ENCODE results near the gene SLC17A3. TPM values are rescaled to one million over a fixed set of nuclear protein-coding genes. Genes with fewer than 3 reads are reported as not detected.

SLC17A3 gene
- total and polyA plus RNA-seq, 2 experiments from 2014 or later: 0.23 to 0.57 TPM

DNA sequence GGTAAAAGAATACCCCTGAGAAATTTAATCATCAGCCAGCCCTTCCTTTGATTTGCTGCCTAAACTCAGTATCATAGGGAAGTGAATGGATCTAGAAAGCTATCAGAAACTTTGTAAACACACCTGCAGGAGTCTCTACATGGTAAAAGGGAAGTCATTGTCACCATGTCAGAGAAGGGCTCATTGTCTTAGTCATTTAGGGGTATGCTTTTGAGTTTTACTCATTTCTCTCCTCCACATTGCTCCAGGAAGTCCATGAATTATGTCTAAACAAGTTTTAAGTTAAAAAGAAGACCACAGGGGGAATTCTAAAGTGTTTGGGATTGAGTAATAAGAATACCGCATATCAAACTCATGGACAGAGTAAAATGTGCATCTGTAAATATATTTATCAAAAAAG is 44.7 kb downstream of the SLC17A3 start:
- H3K36me3 ChIP-seq (replicated peaks; ENCODE audit: insufficient read depth, low read depth): no peaks in the 10 kb centered on the region
- 100% methylated on average over 1 of the region's 1 CpG for WGBS (ENCODE audit: low lambda C conversion rate, missing lambda C conversion rate)
- peaks cover 9% of the 10 kb centered on the region for H3K4me1 ChIP-seq (ENCODE audit: insufficient read depth)
- no peaks in the 10 kb centered on the region for H3K27me3 ChIP-seq
- no peak overlapping the region for H3K4me3 ChIP-seq
- H3K9me2 ChIP-seq (replicated peaks; ENCODE audit: insufficient read depth): no peaks in the 10 kb centered on the region
- DNase-seq (ENCODE audit: low spot score): no peak
- H3K27ac ChIP-seq: no peak overlapping the region
- H4K20me1 ChIP-seq (ENCODE audit: insufficient read depth, poor library complexity, severe bottlenecking): no peaks in the 10 kb centered on the region
- no peaks in the 10 kb centered on the region for H3K9me3 ChIP-seq (ENCODE audit: low read depth)
- TF ChIP-seq EZH2phosphoT487 (IDR thresholded peaks at IDR 0.05; ENCODE audit: low read depth, severe bottlenecking, unreplicated experiment) (no peak), EZH2 (IDR thresholded peaks at IDR 0.05; ENCODE audit: borderline replicate concordance) (no peak)
- TF ChIP-seq, protein P1, sequence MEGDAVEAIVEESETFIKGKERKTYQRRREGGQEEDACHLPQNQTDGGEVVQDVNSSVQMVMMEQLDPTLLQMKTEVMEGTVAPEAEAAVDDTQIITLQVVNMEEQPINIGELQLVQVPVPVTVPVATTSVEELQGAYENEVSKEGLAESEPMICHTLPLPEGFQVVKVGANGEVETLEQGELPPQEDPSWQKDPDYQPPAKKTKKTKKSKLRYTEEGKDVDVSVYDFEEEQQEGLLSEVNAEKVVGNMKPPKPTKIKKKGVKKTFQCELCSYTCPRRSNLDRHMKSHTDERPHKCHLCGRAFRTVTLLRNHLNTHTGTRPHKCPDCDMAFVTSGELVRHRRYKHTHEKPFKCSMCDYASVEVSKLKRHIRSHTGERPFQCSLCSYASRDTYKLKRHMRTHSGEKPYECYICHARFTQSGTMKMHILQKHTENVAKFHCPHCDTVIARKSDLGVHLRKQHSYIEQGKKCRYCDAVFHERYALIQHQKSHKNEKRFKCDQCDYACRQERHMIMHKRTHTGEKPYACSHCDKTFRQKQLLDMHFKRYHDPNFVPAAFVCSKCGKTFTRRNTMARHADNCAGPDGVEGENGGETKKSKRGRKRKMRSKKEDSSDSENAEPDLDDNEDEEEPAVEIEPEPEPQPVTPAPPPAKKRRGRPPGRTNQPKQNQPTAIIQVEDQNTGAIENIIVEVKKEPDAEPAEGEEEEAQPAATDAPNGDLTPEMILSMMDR (IDR thresholded peaks at IDR 0.05; ENCODE audit: poor library complexity): no peak
- H3K4me2 ChIP-seq: no peak overlapping the region
- no peaks in the 10 kb centered on the region for H3K79me2 ChIP-seq
- no peak overlapping the region for H2AFZ ChIP-seq

DNA sequence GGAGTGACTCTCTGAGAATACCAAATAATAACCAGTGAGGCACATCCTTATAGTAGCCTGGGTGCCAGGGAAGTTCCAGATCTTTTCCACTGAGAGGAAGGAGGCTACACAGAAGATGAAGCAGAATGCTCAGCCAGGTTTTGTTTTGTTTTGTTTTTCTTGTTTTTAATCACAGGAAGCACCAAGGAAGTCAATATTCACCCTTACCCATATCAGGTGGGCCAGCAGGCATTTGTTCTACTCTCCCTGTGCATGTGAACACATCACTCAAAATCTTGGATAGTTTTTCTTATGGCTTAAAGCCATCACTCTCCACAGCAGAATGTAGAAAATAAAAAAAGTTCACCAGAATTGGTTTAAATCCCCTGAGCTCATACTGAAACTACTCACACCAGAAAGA is 52.7 kb downstream of the SLC17A3 start:
- Histone ChIP-seq H3K9me2 (replicated peaks; ENCODE audit: insufficient read depth) (no peaks in the 10 kb centered on the region), H2AFZ (no peak overlapping the region), H3K79me2 (no peaks in the 10 kb centered on the region), H3K36me3 (replicated peaks; ENCODE audit: insufficient read depth, low read depth) (no peaks in the 10 kb centered on the region), H3K4me2 (no peak overlapping the region), H3K27me3 (no peaks in the 10 kb centered on the region), H4K20me1 (ENCODE audit: insufficient read depth, poor library complexity, severe bottlenecking) (no peaks in the 10 kb centered on the region), H3K9me3 (ENCODE audit: low read depth) (no peaks in the 10 kb centered on the region), H3K4me1 (ENCODE audit: insufficient read depth) (no peaks in the 10 kb centered on the region), H3K4me3 (no peak overlapping the region), H3K27ac (no peak overlapping the region)
- no peak for DNase-seq (ENCODE audit: low spot score)
- TF ChIP-seq, protein P1 (IDR thresholded peaks at IDR 0.05; ENCODE audit: poor library complexity): no peak
- no peak for TF ChIP-seq EZH2 (IDR thresholded peaks at IDR 0.05; ENCODE audit: borderline replicate concordance)
- TF ChIP-seq EZH2phosphoT487 (IDR thresholded peaks at IDR 0.05; ENCODE audit: low read depth, severe bottlenecking, unreplicated experiment): no peak

DNA sequence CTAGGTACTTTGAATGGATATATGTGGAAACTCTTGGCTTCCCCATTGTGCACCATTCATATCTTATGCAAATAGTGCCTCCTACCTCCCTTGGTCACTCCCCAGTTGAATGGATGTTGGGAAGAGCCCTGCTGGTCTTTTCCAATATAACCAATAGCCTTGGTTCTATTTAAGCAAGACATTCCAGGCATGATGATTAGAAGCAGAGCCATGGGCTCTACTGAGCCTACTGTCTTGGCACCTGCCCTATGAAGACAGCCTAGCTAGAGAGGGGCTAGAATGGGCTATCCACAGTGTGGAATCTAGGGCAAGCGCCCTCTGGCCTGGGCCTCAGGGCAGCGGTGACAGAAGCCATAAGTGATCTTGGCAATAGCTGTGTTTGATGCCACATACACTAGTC is 57.8 kb downstream of the SLC17A3 start:
- Histone ChIP-seq H3K27me3 (no peaks in the 10 kb centered on the region), H3K4me3 (no peak overlapping the region), H3K4me2 (no peak overlapping the region), H3K9me2 (replicated peaks; ENCODE audit: insufficient read depth) (no peaks in the 10 kb centered on the region), H3K4me1 (ENCODE audit: insufficient read depth) (no peaks in the 10 kb centered on the region), H3K27ac (no peak overlapping the region), H3K36me3 (replicated peaks; ENCODE audit: insufficient read depth, low read depth) (no peaks in the 10 kb centered on the region), H3K9me3 (ENCODE audit: low read depth) (no peaks in the 10 kb centered on the region), H2AFZ (no peak overlapping the region), H3K79me2 (no peaks in the 10 kb centered on the region), H4K20me1 (ENCODE audit: insufficient read depth, poor library complexity, severe bottlenecking) (no peaks in the 10 kb centered on the region)
- TF ChIP-seq, protein P1 (IDR thresholded peaks at IDR 0.05; ENCODE audit: poor library complexity): no peak
- TF ChIP-seq EZH2phosphoT487 (IDR thresholded peaks at IDR 0.05; ENCODE audit: low read depth, severe bottlenecking, unreplicated experiment): no peak
- TF ChIP-seq EZH2 (IDR thresholded peaks at IDR 0.05; ENCODE audit: borderline replicate concordance): no peak
- WGBS (ENCODE audit: low lambda C conversion rate, missing lambda C conversion rate): 100% methylated on average over 2 of the region's 2 CpGs
- no peak for DNase-seq (ENCODE audit: low spot score)

DNA sequence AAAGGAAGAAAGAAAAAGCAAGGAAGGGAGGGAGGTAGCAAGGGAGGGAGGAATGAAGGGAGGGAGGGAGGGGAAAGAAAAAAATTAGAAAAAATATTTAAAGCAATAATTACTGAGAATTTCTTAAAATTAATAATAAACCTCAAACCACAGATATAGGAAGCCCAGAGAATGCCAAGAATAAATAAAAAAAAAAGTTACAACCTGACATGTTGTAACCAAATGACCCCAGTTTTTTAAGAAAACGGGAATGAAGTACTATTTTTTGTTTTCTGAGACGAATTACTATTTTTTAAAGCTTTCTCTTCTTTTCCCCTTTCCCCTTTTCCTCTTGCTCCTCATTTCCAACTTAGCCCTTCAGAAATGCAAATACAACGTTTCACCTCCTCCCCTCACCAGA is 58.8 kb downstream of the SLC17A3 start:
- no peaks in the 10 kb centered on the region for H3K9me2 ChIP-seq (replicated peaks; ENCODE audit: insufficient read depth)
- no peak overlapping the region for H2AFZ ChIP-seq
- H4K20me1 ChIP-seq (ENCODE audit: insufficient read depth, poor library complexity, severe bottlenecking): no peaks in the 10 kb centered on the region
- no peaks in the 10 kb centered on the region for H3K27me3 ChIP-seq
- H3K79me2 ChIP-seq: no peaks in the 10 kb centered on the region
- no peak for TF ChIP-seq EZH2phosphoT487 (IDR thresholded peaks at IDR 0.05; ENCODE audit: low read depth, severe bottlenecking, unreplicated experiment)
- TF ChIP-seq, protein P1 (IDR thresholded peaks at IDR 0.05; ENCODE audit: poor library complexity): no peak
- TF ChIP-seq EZH2 (IDR thresholded peaks at IDR 0.05; ENCODE audit: borderline replicate concordance): no peak
- no peaks in the 10 kb centered on the region for H3K36me3 ChIP-seq (replicated peaks; ENCODE audit: insufficient read depth, low read depth)
- H3K4me3 ChIP-seq: no peak overlapping the region
- no peaks in the 10 kb centered on the region for H3K4me1 ChIP-seq (ENCODE audit: insufficient read depth)
- WGBS (ENCODE audit: low lambda C conversion rate, missing lambda C conversion rate): 71% methylated on average over 3 of the region's 3 CpGs
- no peak overlapping the region for H3K4me2 ChIP-seq
- H3K27ac ChIP-seq: no peak overlapping the region
- no peak for DNase-seq (ENCODE audit: low spot score)
- no peaks in the 10 kb centered on the region for H3K9me3 ChIP-seq (ENCODE audit: low read depth)
